SK-N-MC (cell line): Measurements from ENCODE around the gene SCYGR1.

Experiments
- EZH2 ChIP-seq: fragments of 200-600 bp; sonication (generic); IDR thresholded peaks from one replicate; pipeline ENCODE4 v1.6.1; 2017; ENCODE audit warnings: antibody characterized with exemption
- POLR2AphosphoS5 ChIP-seq: IDR thresholded peaks from 2 replicates; pipeline ENCODE4 v1.6.1; 2012; ENCODE audit warnings: mild to moderate bottlenecking, low read depth, low read length, borderline replicate concordance

DNA sequence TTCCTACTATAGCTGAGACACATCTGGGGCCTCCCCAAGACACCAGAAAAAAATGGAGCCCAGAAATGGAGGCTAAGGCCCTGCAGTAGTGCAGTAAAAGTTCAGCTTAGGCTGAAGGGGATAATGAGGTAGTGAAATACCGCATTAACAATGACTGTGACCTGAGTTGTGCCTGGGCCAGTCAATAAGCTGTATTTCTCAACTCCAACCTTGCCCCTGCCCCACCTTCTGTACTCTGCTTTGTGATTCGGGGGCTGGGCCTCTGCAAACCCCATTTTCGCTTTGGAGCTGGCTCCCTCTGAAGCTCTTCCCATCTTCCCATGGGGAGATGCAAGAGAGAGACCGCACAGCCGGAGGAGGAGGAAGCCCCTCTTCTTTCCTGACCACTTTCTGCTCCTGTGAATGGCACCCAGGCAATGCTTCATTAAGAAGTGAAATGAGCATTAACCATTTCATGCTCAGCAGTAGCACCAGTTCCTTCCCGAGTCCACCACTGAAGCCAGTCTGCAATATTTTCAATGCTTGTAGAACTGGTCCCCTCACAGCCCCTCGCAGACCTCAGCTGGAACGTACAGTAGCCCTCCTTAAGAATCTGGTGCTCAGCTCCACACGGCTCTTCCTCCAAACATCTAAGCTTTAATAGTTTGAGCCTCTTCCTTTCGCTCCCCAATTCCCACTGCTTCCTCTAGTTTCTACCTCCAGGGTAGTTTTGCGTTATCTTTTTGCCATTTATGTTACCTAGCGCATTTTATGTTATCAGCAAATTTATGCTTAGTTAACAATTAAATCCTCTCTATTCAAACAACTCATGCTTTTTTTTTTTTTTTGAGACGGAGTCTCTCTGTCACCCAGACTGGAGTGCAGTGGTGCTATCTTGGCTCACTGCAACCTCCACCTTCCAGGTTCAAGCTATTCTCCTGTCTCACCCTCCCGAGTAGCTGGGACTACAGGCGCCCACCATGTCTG lies 32.6 kb upstream of the SCYGR1 start:
- TF ChIP-seq EZH2, result no peak
- TF ChIP-seq POLR2AphosphoS5, result no peak
